WI38 (cell line): ENCODE measurements around the gene COL19A1.

Source experiments
- H3K4me3 ChIP-seq: 2 replicates; pipeline ENCODE4 v1.5.1; 2011; ENCODE audit warnings: low read depth, mild to moderate bottlenecking, control low read depth, low read length
- CTCF ChIP-seq: IDR thresholded peaks from 2 replicates; pipeline ENCODE4 v1.5.1; 2012; ENCODE audit warnings: low read depth, mild to moderate bottlenecking, control low read depth, low read length

COL19A1 gene

DNA sequence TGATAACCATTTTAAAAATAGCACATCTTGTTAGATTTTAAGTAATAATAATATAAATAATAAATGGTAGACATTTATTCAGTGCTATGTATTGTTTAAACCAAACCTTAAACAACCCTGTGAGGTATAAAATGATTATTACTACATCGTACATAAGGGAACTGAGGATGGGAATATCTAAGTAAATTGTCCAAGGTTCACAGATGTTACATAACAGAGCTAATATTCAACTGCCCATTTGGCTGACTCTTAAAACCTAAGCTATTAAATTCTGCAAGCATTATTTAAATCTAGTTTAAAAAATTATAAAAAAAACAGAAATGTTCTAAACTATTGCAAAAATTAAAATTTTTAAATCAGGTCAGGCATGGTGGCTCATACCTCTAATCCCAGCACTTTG lies 175.1 kb downstream of the COL19A1 start:
- no peak overlapping the region for H3K4me3 ChIP-seq
- TF ChIP-seq CTCF: no peak

DNA sequence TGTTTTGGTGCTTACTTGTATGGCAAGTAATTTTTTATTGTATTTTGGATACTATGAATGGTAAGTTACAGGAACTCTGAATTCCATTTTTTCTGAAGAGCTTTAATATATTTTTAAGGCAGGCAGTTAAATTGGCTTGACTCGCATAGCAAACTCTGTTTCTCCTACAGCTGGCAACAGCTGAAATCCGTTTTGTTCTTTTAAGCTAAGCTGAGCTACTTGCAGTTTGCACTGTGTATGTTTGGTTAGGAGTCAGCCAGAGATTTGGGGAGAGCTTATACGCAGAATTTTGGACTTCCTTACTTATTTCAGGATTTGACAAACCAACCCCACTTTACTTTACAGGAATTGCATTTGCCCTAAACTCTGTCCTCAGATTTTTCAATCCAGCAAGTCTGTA lies 179.1 kb downstream of the COL19A1 start:
- no peak for TF ChIP-seq CTCF
- H3K4me3 ChIP-seq: no peak overlapping the region

GRCh38 chr6:70051197-70052124 lies 185.1 kb downstream of the COL19A1 start:
- H3K4me3 ChIP-seq: no peak overlapping the region
- no peak for TF ChIP-seq CTCF

- H3K4me3 ChIP-seq: no peak overlapping the region
- TF ChIP-seq CTCF: no peak
These were observed 192.8 kb downstream of the COL19A1 start for GRCh38 chr6:70059039-70059719.

GRCh38 chr6:70060680-70061079 lies 194.3 kb downstream of the COL19A1 start:
- no peak for TF ChIP-seq CTCF

DNA sequence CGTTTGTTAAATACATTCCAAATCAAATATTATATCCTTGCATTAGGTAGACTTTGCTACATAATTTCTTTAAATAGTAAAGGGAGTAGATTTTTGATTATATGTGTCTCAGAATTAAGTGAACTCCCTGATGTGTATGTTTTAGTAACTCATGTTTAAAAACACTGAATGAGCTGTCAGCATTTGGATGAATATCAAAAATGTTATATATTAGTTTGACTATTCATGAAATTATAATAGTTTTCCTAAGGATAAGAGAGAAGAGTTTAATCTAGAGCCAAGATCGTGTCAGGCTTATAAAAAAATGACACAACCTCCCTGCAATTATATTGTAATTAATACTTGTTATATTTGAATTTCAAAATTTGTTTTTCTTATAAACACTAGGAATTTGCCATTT lies 195.2 kb downstream of the COL19A1 start:
- H3K4me3 ChIP-seq: no peak overlapping the region
- TF ChIP-seq CTCF: no peak

More at GRCh38 chr6:70060680-70061079, 194.3 kb downstream of the COL19A1 start:
- H3K4me3 ChIP-seq: no peak overlapping the region

GRCh38 chr6:70062010-70062409 lies 195.7 kb downstream of the COL19A1 start:
- no peak overlapping the region for H3K4me3 ChIP-seq
- TF ChIP-seq CTCF: no peak
